GM18858 (cell line): Measurements from ENCODE around the gene DNAH9.

ENCODE experiments used
- ATAC-seq: cut with Tn5 transposase; IDR thresholded peaks from one replicate; pipeline ENCODE4 v1.9.1; 2021; ENCODE audit not compliant: unreplicated experiment

The DNAH9 gene

GRCh38 chr17:11608396-11608795 is 10.1 kb downstream of the DNAH9 start:
- ATAC-seq = no peak

- ATAC-seq = no peak
These were observed 12.8 kb downstream of the DNAH9 start for GRCh38 chr17:11610999-11611566.

DNA sequence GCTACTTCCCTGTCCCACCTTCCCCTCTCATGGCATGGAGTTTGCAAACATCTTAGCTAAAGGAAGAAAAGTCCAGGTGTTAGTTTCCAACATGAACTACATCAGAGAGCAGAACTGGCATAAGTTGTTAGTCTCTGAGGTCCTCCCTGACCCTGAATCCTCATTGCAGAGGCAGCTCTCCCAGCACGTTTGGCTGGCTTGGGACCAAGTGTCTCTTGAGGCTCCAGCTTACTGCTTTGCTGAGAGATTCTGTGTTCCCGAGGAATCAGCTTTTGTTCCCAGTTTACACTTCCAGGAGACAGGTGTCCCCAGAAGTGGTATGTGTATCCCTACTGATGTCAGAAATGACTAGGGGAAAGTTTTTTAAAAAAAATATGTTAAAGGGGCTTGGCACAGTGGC is 14.7 kb downstream of the DNAH9 start:
- no peak for ATAC-seq

- ATAC-seq = no peak
These were observed 20.7 kb downstream of the DNAH9 start for GRCh38 chr17:11618861-11619566.

GRCh38 chr17:11622492-11622891 is 24.2 kb downstream of the DNAH9 start:
- ATAC-seq = no peak

DNA sequence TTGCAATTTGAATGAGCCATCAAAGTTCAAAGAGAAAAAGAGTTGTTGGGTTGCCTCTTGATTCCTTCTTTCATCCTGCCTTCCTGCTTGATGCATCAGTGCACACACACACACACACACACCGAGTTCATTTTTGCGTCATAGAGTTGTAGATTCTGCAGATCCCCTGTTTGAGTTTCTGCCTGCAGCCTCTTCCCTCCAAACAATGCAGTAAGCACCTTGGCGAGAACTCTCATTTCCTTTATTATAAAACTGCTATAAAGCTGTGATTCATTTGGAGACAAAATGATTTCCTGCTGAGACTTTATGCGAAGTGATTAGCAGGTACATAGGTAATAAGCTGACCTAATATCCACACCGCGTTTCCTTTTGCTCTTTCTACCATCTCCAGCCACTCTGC is 26.7 kb downstream of the DNAH9 start:
- no peak for ATAC-seq

- no peak for ATAC-seq
These were observed 27.6 kb downstream of the DNAH9 start for GRCh38 chr17:11625878-11626277.

GRCh38 chr17:11627301-11627940 is 29.2 kb downstream of the DNAH9 start:
- ATAC-seq = no peak

DNA sequence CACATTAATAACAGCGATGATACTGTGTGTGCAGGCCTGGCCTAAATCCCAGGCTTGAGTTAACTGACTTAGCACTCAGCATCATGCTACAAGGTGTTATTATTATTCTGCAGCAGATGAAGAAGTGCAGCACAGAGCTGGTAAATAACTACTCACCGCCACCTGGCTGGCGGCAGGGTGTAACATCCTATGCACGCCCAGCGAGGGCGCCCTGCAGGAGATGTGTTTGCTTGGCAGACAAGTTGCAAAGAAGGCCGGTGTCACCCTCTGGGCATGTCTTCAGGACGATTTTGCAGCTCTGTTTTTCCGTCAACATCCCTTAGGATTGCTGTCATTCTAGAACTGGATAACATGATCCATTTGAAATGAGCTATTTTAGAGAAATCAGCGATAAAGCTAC is 30.1 kb downstream of the DNAH9 start:
- no peak for ATAC-seq

GRCh38 chr17:11628831-11629230 is 30.6 kb downstream of the DNAH9 start:
- no peak for ATAC-seq

GRCh38 chr17:11636771-11637170 is 38.5 kb downstream of the DNAH9 start:
- no peak for ATAC-seq

DNA sequence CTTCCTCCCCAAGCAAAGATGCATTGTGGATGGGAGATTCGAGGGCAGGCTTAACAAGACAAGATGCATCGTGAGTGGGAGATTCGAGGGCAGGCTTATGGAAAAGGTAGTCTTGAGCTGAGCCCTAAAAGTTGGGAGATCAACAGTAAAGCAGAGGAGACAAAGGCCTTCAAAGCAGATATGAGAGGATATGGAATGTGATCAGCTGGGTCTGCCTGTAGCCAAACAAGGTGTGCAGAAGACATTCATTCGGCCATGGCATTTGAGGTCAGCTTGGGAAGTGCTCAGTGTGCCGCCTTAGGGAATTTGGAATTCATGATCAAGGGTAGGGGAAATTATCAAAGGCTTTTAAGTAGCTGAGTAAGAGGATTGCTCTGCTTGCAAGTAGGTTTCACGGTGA is 39.5 kb downstream of the DNAH9 start:
- no peak for ATAC-seq

GRCh38 chr17:11638700-11639265 is 40.5 kb downstream of the DNAH9 start:
- no peak for ATAC-seq

DNA sequence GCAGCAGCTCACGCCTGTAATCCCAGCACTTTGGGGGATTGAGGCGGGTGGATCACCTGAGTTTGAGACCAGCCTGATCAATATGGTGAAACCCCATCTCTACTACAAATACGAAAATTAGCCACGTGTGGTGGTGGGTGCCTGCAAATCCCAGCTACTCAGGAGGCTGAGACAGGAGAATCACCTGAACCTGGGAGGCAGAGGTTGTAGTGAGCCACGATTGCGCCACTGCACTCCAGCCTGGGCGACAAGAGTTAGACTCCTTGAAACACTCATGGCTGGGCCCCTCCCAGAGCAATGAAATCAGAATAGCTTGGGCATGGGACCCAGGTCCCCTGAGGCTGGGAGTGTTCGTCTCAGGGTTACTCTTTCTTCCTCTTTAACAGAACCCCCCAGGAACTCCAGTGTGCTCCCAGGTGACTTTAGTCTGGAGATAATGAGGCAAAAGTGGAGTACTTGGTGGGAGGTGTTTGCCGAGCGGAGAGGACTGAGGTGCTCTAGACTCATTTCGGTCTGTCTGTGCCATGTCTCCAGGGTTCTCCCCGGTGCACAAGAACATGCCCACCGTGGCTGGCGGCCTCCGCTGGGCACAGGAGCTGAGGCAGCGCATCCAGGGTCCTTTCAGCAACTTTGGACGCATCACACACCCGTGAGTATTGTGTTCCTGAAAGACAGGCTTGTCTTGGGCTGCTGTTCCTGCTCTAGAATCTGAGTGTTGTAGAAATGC is 41.6 kb downstream of the DNAH9 start:
- no peak for ATAC-seq

- no peak for ATAC-seq
These were observed 42.2 kb downstream of the DNAH9 start for GRCh38 chr17:11640463-11640814.

- ATAC-seq = no peak
These were observed 43.4 kb downstream of the DNAH9 start for GRCh38 chr17:11641521-11642275.

GRCh38 chr17:11642655-11643054 is 44.4 kb downstream of the DNAH9 start:
- no peak for ATAC-seq

DNA sequence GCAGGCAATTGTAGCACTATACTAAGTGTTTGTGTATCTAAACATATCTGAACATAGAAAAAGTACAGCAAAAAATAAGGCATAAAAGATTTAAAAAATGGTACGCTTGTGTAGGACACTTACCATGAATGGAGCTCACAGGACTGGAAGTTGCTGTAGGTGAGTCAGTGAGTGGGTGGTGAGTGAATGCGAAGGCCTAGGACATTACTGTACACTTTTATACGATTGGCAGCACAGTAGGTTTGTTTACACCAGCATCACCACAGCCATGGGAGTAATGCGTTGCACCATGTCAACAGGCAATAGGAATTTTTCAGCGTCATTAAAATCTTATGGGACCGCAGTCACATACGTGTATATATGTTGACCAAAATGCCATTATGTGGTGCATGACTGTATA is 45.6 kb downstream of the DNAH9 start:
- ATAC-seq = no peak

- no peak for ATAC-seq
These were observed 46.3 kb downstream of the DNAH9 start for GRCh38 chr17:11644265-11645212.

DNA sequence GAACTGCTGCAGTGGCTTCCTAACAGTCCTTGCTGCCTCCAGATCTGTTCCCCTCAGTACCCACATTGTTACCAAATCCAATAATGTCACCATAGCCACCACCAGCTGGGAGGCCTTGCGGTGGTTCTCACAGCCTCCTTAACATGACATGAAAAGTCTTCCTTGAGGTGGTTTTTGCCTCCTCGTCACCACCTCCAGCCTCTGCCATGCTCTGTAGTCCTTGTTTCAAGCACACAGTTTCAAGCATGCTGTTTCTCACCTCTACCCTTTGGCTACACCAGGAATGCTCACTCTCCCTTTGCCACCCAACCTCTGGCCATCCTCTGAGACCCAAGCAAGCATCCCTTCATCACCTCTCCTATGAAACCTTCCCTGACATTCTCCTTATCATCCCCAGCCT is 47.2 kb downstream of the DNAH9 start:
- no peak for ATAC-seq
